NB4 (cell line): ENCODE results near the gene GLOD4.

Experiments used
- CTCF ChIP-seq: IDR thresholded peaks from one replicate; pipeline ENCODE4 v1.5.1; 2012; ENCODE audit warnings: low read depth, low read length
- MAX ChIP-seq: IDR thresholded peaks from 2 replicates; pipeline ENCODE4 v1.6.1; 2011; ENCODE audit warnings: low read depth, low read length

- TF ChIP-seq CTCF: no peak
- no peak for TF ChIP-seq MAX
These were observed 7.2 kb upstream of the GLOD4 start for GRCh38 chr17:789160-789840.
